Left forelimb (tissue), 1 donor: Measurements from ENCODE around the gene CDH10.

Experiments used
- DNase-seq: peaks from one replicate; pipeline ENCODE4 v3.0.0-alpha.2; 2018; ENCODE audit warnings: low spot score

Gene CDH10

GRCh38 chr5:24480952-24481351 lies 163.8 kb downstream of the CDH10 start:
- DNase-seq = no peak

- no peak for DNase-seq
Measured at GRCh38 chr5:24477958-24478357, 166.8 kb downstream of the CDH10 start.

DNA sequence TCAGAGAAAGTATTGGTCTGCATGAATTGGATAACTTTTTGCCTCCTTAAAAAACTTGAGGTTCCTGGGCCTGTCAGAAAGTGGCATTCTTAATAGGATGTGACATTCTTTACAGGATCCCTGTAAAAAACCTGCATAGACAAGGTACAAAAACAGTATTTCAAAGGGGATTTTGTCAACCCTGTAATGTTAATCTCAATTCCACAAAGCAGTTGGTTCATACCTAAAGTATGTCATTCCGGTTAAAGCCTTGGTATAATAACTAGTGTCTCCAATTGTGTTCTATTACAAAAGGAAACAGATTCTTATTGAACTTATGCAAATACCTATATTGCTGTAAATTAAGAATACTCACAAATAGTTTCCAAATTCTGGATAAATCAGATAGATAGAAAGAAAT lies 169.7 kb downstream of the CDH10 start:
- DNase-seq = no peak

DNA sequence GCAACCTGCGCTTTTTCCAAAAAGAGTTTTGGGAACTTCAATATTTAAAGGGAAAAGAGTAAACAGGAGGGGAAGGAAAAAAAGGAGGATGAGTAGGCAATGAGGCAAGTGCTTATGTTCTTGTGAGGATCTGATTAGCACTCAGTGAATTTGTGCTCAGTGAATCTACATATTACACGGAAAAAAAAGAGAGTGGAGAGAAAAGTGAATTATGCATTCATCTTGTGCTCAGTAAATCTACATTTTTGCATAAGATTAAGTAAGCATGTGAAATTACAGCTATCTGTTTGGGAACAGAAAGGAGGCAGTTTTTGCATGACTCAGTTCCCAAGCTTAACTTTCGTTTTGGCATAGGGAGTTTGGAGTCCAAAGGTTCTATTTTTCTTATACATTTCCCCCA lies 170.1 kb downstream of the CDH10 start:
- DNase-seq = no peak

GRCh38 chr5:24472518-24472917 lies 172.3 kb downstream of the CDH10 start:
- no peak for DNase-seq

DNA sequence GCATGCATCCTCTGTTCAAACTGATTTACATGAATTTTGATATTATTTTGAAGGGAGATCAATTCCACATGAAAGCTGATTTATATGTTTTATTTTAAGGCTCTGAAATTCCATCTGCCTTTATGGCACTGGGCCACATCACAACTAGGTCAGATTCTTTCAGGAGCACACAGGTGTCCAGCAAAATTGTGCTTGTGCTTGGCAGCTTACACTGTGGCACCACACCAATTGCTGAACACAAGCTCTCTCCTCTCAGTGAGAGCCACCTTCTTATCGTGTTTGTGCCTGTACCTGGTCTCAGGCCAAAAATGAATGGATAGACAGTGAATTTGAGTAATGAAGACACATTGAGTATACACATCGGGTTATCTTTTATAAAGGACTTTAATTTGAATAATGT lies 200.4 kb downstream of the CDH10 start:
- DNase-seq = no peak

DNA sequence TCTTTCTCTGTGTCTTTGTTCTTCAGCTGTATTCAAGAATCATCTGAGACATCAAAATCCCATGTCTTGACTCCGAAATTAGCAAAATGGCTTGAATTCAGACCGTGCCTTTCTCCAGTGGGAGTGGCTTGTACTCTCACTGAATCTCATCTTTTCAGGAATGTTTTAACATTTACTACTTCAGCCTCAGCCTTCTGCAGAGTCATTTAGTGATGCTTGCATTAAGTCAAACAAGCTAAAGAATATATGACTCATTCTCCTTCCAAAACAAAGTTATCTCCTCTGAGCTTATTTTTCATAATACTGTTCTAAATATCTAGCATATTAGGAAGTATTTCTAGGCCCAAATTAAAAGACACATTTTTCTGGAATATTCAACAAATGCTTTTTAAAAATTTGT lies 205.3 kb downstream of the CDH10 start:
- no peak for DNase-seq
